ENCODE measurements around the gene KCNC3.
A peak's percentile ranks its signal among the peaks of the same experiment; 100 is the strongest.
"Not testable (repeated sequence)": the region's sequence is repeated elsewhere in the genome, so short reads cannot be mapped to it uniquely, and the experiment has no call there.

Gene KCNC3

DNA sequence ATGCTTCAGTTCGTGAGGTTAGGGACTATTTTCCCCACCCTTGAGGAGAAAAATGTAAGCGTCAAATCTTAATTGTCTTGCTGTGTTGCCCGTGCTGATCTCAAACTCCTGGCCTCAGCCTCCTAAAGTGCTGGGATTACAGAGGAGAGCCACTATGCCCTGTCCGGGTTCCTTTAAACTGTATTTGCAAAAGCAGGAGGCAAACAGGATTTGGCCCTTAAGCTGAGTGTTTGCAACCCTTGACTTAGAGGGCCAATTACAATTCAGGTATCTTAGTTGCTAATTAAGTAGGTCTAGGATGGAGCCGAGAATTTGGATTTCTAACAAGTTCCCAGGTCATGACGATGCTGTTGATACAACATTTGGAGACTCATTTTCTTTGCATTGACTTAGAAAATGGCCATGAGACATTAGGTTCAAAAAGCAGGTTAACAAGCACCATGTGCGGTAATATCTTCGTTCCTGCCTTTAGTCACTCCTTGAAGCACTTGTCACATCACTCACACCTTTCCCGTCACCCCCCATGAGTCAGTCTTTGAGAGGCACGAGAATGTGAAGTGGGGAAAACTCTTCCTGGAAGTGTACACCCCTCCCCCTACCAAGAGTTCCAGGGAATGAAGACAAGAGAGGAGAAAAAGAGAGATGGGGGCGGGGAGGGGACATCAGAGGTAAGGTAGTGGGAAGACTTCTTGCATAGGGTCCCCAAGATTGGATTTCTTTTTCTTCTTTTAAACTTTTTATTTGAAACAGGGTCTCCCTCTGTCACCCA, 33.7 kb upstream of the KCNC3 start:
- H3K4me3 ChIP-seq (ENCODE audit: low read depth, low read length): no peak overlapping the region
- no peak overlapping the region for H3K9ac ChIP-seq (ENCODE audit: low read length)
- no peaks in the 10 kb centered on the region; the same call in 1 of the 2 replicates for H3K27me3 ChIP-seq (ENCODE audit: control insufficient read depth, insufficient read depth, low read length)
- H3K4me1 ChIP-seq (ENCODE audit: control insufficient read depth, insufficient read depth, low read length): 0 out of 2 replicates have a peak, but pooled peaks cover 2% of the 10 kb centered on the region
- no peak overlapping the region for H3K27ac ChIP-seq (ENCODE audit: low read depth, low read length)
- H3K36me3 ChIP-seq (ENCODE audit: control insufficient read depth, insufficient read depth, low read length): no peaks in the 10 kb centered on the region
- no peaks in the 10 kb centered on the region for H3K9me3 ChIP-seq (ENCODE audit: control insufficient read depth, insufficient read depth, low read depth, low read length)

DNA sequence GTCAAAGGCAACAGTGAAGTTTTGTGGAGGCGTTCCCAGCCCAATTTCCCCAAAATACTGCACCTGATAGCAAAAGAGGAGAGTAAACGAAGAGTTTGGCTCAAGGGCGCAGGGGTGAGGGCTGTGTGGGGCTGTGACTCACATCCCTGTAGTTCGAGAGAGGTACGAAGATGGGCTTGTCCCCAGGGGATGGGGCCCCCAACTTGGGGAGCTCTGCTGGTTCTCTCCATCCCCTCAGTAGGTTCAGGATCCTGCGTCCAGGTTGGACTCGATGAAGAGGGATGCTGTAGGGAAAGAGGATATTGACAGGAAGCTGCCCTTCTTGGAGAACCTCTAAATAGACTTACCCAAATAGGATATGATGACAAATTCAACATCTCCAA, 32.8 kb upstream of the KCNC3 start:
- no peaks in the 10 kb centered on the region; the same call in 1 of the 2 replicates for H3K27me3 ChIP-seq (ENCODE audit: control insufficient read depth, insufficient read depth, low read length)
- no peaks in the 10 kb centered on the region for H3K9me3 ChIP-seq (ENCODE audit: control insufficient read depth, insufficient read depth, low read depth, low read length)
- H3K36me3 ChIP-seq (ENCODE audit: control insufficient read depth, insufficient read depth, low read length): no peaks in the 10 kb centered on the region
- no peak overlapping the region for H3K27ac ChIP-seq (ENCODE audit: low read depth, low read length)
- H3K9ac ChIP-seq (ENCODE audit: low read length): no peak overlapping the region
- no peak overlapping the region for H3K4me3 ChIP-seq (ENCODE audit: low read depth, low read length)
- 0 out of 2 replicates have a peak, but pooled peaks cover 2% of the 10 kb centered on the region for H3K4me1 ChIP-seq (ENCODE audit: control insufficient read depth, insufficient read depth, low read length)

DNA sequence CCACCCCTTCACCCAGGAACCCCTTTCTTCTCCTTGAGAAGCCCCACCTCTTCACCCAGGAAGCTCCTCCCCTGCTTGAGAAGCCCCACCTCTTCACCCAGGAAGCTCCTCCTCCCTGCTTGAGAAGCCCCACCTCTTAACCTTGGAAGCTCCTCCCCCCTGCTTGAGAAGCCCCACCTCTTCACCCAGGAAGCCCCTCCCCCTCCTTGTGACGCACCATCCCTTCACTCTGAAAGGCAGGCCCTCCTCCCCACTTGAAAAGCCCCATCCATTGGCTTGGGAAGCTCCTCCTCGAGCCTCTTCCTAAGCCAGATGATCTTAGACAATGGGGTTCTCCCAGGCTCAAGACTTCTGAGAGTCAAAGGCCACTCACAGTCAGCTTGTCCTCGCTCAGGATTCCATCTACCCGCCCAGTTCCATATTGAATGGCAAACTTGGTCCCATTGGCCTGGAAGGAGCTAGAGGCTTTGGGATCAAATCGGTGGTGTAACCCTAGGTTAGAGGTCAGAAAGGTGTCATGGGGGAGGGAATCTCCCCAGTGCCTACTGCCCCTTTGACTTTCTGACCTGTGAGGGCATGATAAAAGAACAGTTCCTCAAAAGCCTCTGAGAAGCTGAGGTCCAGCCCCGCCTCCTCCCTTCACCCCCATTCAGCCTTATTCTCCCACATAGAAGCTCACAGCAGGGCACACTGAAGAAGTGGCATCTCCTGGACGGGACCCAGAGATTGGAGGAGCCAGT, 32.3 kb upstream of the KCNC3 start:
- Histone ChIP-seq H3K9ac (ENCODE audit: low read length) (no peak overlapping the region), H3K4me3 (ENCODE audit: low read depth, low read length) (no peak overlapping the region), H3K4me1 (ENCODE audit: control insufficient read depth, insufficient read depth, low read length) (0 out of 2 replicates have a peak, but pooled peaks cover 2% of the 10 kb centered on the region), H3K27me3 (ENCODE audit: control insufficient read depth, insufficient read depth, low read length) (no peaks in the 10 kb centered on the region; the same call in 1 of the 2 replicates), H3K27ac (ENCODE audit: low read depth, low read length) (no peak overlapping the region), H3K36me3 (ENCODE audit: control insufficient read depth, insufficient read depth, low read length) (no peaks in the 10 kb centered on the region), H3K9me3 (ENCODE audit: control insufficient read depth, insufficient read depth, low read depth, low read length) (no peaks in the 10 kb centered on the region)

DNA sequence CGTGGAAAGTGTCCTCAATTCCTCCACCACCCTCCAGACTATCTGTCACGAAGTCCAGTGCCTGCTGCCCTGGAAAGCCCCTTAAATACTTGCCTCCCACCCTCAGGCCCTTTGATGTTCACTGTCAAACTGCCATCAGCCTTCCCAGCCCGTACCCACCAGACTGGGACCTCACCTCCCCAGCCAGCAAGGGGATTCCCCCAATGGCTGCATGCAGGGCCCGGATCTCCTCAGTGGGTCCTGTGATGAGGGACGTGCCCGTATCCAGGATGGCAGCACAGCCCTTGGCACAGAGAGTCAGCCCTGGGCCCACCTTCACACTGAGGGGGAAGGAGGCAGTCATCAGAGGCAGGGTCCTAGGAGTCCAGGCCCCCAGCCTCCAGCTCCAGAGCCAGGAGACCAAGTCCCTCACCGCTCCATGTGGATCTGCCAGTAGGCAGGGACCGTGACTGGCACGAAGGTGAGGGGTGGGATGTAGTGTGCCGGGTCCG, 30.2 kb upstream of the KCNC3 start:
- H3K4me3 ChIP-seq (ENCODE audit: low read depth, low read length): no peak overlapping the region
- no peaks in the 10 kb centered on the region; the same call in 1 of the 2 replicates for H3K27me3 ChIP-seq (ENCODE audit: control insufficient read depth, insufficient read depth, low read length)
- no peaks in the 10 kb centered on the region for H3K9me3 ChIP-seq (ENCODE audit: control insufficient read depth, insufficient read depth, low read depth, low read length)
- no peaks in the 10 kb centered on the region for H3K36me3 ChIP-seq (ENCODE audit: control insufficient read depth, insufficient read depth, low read length)
- H3K4me1 ChIP-seq (ENCODE audit: control insufficient read depth, insufficient read depth, low read length): 0 out of 2 replicates have a peak, but pooled peaks cover 2% of the 10 kb centered on the region
- no peak overlapping the region for H3K9ac ChIP-seq (ENCODE audit: low read length)
- H3K27ac ChIP-seq (ENCODE audit: low read depth, low read length): no peak overlapping the region

DNA sequence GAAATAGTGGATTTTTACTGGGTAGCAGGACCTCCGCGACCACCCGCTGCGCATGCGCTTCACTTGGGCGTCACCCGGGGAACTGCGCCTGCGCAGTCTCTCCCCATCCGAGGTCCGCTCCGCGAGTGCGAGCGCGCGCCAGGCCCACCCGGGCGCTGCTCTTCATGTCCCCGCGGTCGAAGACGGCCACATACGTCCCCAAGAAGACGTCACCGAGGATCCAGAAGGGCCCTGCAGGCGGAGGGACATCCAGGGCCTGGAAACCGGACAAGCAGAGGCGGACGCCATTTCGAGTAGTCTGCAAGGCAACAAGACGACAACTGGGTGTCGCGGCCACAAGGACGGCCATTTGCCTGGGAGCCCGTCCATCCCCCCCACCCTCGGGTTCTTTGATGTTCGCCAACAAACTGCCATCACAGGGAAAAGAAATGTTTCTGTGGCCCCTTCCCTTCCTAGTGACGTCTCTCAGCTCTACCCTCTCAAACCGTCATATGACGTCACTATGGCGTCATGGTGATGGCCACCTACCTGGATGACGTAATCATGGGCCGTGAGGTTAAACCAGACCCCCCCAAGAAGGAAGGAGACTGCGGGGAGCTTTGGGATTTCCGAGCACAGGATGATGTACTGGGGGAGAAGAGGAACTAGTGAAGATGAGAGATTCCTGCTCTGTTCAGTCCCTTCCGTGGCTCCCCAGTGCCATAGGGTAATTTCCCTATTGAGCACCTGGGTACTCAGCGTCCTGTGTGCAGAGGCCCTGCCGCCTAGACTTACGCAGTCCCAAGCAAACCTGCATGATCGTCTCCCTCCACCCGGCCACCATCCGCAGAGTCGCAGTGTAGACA, 29.5 kb upstream of the KCNC3 start:
- H3K9me3 ChIP-seq (ENCODE audit: control insufficient read depth, insufficient read depth, low read depth, low read length): no peaks in the 10 kb centered on the region
- H3K27ac ChIP-seq (ENCODE audit: low read depth, low read length): no peak overlapping the region
- H3K9ac ChIP-seq (ENCODE audit: low read length): no peak overlapping the region
- H3K36me3 ChIP-seq (ENCODE audit: control insufficient read depth, insufficient read depth, low read length): no peaks in the 10 kb centered on the region
- H3K4me3 ChIP-seq (ENCODE audit: low read depth, low read length): peak overlapping the region; percentile 48; the same call in 1 of the 2 replicates
- H3K27me3 ChIP-seq (ENCODE audit: control insufficient read depth, insufficient read depth, low read length): no peaks in the 10 kb centered on the region; the same call in 1 of the 2 replicates
- 0 out of 2 replicates have a peak, but pooled peaks cover 2% of the 10 kb centered on the region for H3K4me1 ChIP-seq (ENCODE audit: control insufficient read depth, insufficient read depth, low read length)

DNA sequence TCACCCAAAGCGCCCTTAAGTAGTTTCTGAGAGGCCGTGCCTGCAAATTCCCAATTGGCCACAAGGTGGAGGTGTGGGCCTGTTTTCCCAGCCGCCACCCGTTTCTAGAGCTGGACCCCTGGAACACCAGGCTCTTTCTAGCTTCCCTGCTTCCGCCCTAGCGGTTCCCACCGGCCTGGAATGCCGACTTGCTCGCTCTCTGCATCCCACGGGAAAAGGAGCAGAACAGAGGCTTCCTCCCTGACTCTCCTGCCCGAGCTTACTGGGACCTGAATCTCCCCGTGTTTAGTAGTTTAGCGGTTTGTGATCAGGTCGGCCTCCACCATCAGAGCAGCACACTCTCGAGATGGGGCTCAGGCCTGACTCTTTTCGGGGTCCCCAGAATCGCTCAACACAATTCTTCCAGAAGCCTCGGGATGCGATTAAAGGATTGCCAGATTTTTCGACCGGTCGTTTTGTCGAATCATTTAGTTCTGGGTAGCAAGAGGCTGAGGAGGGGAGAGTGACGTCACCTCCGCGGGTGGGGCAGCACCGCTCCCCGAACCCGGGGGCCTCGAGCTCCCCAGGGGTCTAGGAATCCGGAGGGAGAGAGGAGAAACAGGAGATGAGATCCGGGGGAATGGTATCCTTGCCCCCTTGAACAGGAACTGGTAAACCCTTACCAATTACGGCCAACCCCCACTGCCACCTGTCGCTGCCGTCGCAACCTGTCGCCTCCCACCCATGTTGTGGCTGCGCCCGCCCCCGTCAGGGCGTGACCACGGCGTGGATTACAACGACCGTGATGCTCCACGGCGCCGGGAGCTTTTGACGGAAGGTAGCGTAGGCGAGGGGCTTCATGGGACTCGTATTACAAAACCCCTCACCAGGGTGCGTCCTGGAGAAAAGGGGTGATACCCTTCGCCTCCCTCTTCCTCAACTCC, 28.3 kb upstream of the KCNC3 start:
- no peak overlapping the region for H3K9ac ChIP-seq (ENCODE audit: low read length)
- no peaks in the 10 kb centered on the region; the same call in 1 of the 2 replicates for H3K27me3 ChIP-seq (ENCODE audit: control insufficient read depth, insufficient read depth, low read length)

DNA sequence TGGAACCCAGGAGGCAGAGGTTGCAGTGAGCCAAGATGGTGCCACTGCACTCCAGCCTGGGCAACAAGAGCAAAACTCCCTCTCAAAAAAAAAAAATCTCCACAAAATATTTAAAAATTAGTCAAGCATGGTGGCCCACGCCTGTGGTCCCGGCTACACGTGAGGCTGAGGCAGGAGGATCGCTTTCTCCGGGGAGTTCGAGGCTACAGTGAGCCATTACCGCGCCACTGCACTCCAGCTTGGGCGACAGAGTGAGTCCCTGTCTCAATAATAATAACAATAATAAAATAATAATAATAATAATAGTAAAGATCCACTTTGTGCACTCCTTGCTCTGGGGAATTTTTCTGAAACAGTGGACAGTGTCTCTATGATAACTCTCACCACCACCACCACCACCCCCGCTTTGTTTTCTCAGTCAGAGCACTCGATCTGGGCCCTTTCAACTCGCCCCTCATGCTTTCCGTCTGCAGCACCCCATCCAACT, 27.6 kb upstream of the KCNC3 start:
- Histone ChIP-seq H3K36me3 (ENCODE audit: control insufficient read depth, insufficient read depth, low read length) (no peaks in the 10 kb centered on the region), H3K27ac (ENCODE audit: low read depth, low read length) (no peak overlapping the region), H3K27me3 (ENCODE audit: control insufficient read depth, insufficient read depth, low read length) (no peaks in the 10 kb centered on the region), H3K4me1 (ENCODE audit: control insufficient read depth, insufficient read depth, low read length) (0 out of 2 replicates have a peak, but pooled peaks cover 2% of the 10 kb centered on the region), H3K9ac (ENCODE audit: low read length) (no peak overlapping the region), H3K4me3 (ENCODE audit: low read depth, low read length) (no peak overlapping the region), H3K9me3 (ENCODE audit: control insufficient read depth, insufficient read depth, low read depth, low read length) (no peaks in the 10 kb centered on the region)

More for the DNA sequence above, 28.3 kb upstream of the KCNC3 start:
- H3K4me1 ChIP-seq (ENCODE audit: control insufficient read depth, insufficient read depth, low read length): 0 out of 2 replicates have a peak, but pooled peaks cover 2% of the 10 kb centered on the region
- H3K36me3 ChIP-seq (ENCODE audit: control insufficient read depth, insufficient read depth, low read length): no peaks in the 10 kb centered on the region
- H3K4me3 ChIP-seq (ENCODE audit: low read depth, low read length): peak overlapping the region; percentile 24; the same call in 1 of the 2 replicates
- no peak overlapping the region for H3K27ac ChIP-seq (ENCODE audit: low read depth, low read length)
- H3K9me3 ChIP-seq (ENCODE audit: control insufficient read depth, insufficient read depth, low read depth, low read length): no peaks in the 10 kb centered on the region

DNA sequence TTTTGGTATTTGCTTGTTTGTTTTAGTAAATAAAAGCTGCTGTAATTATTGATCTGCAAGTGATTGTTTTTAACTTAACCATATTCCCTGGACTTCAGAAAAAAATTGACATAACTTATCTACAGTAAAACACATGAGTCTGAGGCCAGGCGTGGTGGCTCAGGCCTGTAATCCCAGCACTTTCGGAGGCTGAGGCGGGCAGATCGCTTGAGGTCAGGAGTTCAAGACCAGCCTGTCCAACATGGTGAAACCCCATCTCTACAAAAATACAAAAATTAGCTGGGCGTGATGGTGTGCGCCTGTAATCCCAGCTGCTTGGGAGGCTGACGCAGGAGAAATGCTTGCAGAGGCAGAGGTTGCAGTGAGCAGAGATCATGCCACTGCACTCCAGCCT, 24.3 kb upstream of the KCNC3 start:
- not testable (repeated sequence) for H3K27ac ChIP-seq (ENCODE audit: low read depth, low read length); H3K9me3 ChIP-seq (ENCODE audit: control insufficient read depth, insufficient read depth, low read depth, low read length); H3K36me3 ChIP-seq (ENCODE audit: control insufficient read depth, insufficient read depth, low read length); H3K9ac ChIP-seq (ENCODE audit: low read length); H3K27me3 ChIP-seq (ENCODE audit: control insufficient read depth, insufficient read depth, low read length); H3K4me1 ChIP-seq (ENCODE audit: control insufficient read depth, insufficient read depth, low read length); H3K4me3 ChIP-seq (ENCODE audit: low read depth, low read length)

DNA sequence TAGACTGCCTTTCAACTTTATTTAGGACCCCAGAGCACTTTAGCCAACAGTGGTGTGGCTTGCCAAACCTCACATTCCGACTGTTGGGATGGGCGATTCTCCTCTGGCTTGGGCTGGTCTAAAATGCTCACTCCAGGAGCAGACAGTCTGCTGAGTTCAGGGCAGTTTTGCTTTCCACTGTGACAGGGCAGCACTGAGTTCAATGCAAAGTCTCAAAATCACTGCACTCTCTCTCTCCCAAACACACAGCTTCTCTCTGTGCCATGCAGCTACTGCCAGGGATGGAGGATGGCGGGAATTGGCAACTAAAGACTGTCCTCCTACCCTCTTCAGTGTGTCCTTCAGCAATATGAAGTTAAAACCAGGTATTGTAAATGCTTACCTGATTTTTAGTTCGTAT, 23.1 kb upstream of the KCNC3 start:
- Histone ChIP-seq H3K27ac (ENCODE audit: low read depth, low read length) (no peak overlapping the region), H3K9ac (ENCODE audit: low read length) (no peak overlapping the region), H3K4me1 (ENCODE audit: control insufficient read depth, insufficient read depth, low read length) (no peaks in the 10 kb centered on the region), H3K4me3 (ENCODE audit: low read depth, low read length) (no peak overlapping the region), H3K27me3 (ENCODE audit: control insufficient read depth, insufficient read depth, low read length) (no peaks in the 10 kb centered on the region), H3K36me3 (ENCODE audit: control insufficient read depth, insufficient read depth, low read length) (no peaks in the 10 kb centered on the region), H3K9me3 (ENCODE audit: control insufficient read depth, insufficient read depth, low read depth, low read length) (no peaks in the 10 kb centered on the region)

Measured in HUES6 (cell line).